Parathyroid adenoma (tissue), 2 donors: ENCODE data around the gene NCEH1.

Experiments used
- H2AFZ ChIP-seq: fragments of 300-600 bp; sonication (generic); one replicate; pipeline ENCODE4 v1.7.0; 2017; ENCODE audit warnings: antibody characterized with exemption, mild to moderate bottlenecking
- H3K27ac ChIP-seq: fragments of 300-600 bp; sonication (generic); one replicate; pipeline ENCODE4 v1.7.0; 2017
- H3K27me3 ChIP-seq: fragments of 300-600 bp; sonication (generic); one replicate; pipeline ENCODE4 v1.7.0; 2017; ENCODE audit warnings: low read length; ENCODE audit not compliant: control insufficient read depth, insufficient read depth
- H3K36me3 ChIP-seq: fragments of 300-600 bp; sonication (generic); one replicate; pipeline ENCODE4 v1.7.0; 2017; ENCODE audit warnings: low read length; ENCODE audit not compliant: control insufficient read depth, insufficient read depth
- H3K4me1 ChIP-seq: fragments of 300-600 bp; sonication (generic); one replicate; pipeline ENCODE4 v1.7.0; 2017; ENCODE audit warnings: control low read depth
- H3K4me2 ChIP-seq: fragments of 300-600 bp; sonication (generic); one replicate; pipeline ENCODE4 v1.7.0; 2017; ENCODE audit warnings: low read length
- H3K4me3 ChIP-seq: fragments of 300-600 bp; sonication (generic); one replicate; pipeline ENCODE4 v1.7.0; 2017; ENCODE audit warnings: low read depth, low read length
- H3K79me2 ChIP-seq: fragments of 300-600 bp; sonication (generic); one replicate; pipeline ENCODE4 v1.7.0; 2017; ENCODE audit warnings: control low read depth
- H3K9ac ChIP-seq: fragments of 300-600 bp; sonication (generic); one replicate; pipeline ENCODE4 v1.7.0; 2017; ENCODE audit warnings: mild to moderate bottlenecking
- H3K9me3 ChIP-seq: fragments of 300-600 bp; sonication (generic); one replicate; pipeline ENCODE4 v1.7.0; 2017; ENCODE audit warnings: low read length; ENCODE audit not compliant: control insufficient read depth
- TF ChIP-seq, protein P1 (sequence below): fragments of 300-600 bp; sonication (generic); IDR thresholded peaks from one replicate; pipeline ENCODE4 v1.7.0; 2017; ENCODE audit warnings: antibody characterized with exemption, mild to moderate bottlenecking
- donor health status: primary hyperparathyroidism.

Gene NCEH1

DNA sequence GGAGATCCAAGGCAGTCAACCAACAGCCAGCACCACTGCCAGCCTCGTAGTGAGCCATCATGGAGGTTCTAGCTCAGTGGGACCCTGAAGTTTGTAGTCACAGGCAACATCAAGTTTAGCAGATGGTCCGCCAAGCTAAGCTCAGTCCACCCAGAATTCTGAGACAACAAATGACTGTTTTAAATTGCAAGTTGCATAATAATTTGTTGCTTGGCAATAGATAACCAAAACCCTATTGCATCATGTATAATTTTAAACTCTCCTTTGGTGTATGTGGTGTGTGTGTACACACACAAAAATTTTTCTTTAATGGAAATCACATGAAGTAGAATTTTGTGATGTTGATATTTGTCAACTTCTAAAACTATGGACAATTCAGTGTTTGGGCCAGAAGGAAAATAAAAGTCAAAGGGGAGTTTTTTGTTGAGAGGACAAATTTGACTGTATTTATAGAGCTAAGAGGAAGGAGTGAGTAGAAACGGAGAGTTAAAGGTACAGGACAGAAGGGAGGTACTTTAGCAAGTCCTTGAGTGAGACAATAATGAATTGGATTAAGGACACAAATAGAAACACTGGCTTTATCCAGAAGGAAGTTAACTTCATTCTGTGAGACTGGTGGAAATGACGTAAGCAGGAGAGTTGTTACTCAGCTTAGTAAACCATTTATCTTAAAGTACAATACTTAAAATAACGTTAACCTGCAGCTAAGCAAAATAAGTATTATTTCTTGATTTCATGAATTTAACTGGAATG is 83.6 kb downstream of the NCEH1 start:
- Histone ChIP-seq H3K27ac (no peak overlapping the region), H3K36me3 (no peaks in the 10 kb centered on the region), H3K4me1 (no peaks in the 10 kb centered on the region), H3K79me2 (no peaks in the 10 kb centered on the region), H3K4me2 (no peak overlapping the region), H3K9me3 (no peaks in the 10 kb centered on the region), H2AFZ (no peak overlapping the region), H3K27me3 (no peaks in the 10 kb centered on the region), H3K4me3 (no peak overlapping the region), H3K9ac (no peak overlapping the region)
- TF ChIP-seq, protein P1, sequence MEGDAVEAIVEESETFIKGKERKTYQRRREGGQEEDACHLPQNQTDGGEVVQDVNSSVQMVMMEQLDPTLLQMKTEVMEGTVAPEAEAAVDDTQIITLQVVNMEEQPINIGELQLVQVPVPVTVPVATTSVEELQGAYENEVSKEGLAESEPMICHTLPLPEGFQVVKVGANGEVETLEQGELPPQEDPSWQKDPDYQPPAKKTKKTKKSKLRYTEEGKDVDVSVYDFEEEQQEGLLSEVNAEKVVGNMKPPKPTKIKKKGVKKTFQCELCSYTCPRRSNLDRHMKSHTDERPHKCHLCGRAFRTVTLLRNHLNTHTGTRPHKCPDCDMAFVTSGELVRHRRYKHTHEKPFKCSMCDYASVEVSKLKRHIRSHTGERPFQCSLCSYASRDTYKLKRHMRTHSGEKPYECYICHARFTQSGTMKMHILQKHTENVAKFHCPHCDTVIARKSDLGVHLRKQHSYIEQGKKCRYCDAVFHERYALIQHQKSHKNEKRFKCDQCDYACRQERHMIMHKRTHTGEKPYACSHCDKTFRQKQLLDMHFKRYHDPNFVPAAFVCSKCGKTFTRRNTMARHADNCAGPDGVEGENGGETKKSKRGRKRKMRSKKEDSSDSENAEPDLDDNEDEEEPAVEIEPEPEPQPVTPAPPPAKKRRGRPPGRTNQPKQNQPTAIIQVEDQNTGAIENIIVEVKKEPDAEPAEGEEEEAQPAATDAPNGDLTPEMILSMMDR, result no peak

DNA sequence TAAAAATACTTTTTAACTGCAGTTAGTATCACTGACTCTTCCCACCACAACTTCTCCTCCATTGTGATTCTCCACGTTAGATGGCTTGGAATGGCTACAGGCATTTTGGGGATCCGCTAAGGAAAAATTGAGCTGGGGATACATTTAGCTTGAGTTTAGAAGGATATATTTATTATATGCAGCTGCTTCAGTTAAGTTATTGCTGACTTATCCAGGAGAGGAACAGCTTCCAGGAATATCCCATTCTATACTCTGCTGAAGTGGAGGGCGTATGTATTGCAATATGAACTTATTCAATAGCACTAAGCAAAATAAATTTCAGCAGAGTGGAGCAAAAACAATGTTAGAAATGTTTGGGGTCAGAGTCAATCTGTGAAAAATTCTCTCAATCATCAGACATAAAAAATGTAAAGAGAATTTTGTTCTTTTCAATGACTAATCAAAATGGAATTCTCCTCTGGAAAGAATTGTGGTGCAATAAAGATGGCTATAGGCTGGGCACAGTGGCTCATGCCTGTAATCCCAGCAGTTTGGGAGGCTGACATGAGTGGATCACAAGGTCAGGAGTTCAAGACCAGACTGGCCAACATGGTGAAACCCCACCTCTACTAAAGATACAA is 84.7 kb downstream of the NCEH1 start:
- Histone ChIP-seq H3K4me1 (no peaks in the 10 kb centered on the region), H3K27ac (no peak overlapping the region), H3K9ac (no peak overlapping the region), H3K9me3 (no peaks in the 10 kb centered on the region), H3K4me2 (no peak overlapping the region), H2AFZ (no peak overlapping the region), H3K27me3 (no peaks in the 10 kb centered on the region), H3K36me3 (no peaks in the 10 kb centered on the region), H3K4me3 (no peak overlapping the region), H3K79me2 (no peaks in the 10 kb centered on the region)
- TF ChIP-seq, protein P1, result no peak

DNA sequence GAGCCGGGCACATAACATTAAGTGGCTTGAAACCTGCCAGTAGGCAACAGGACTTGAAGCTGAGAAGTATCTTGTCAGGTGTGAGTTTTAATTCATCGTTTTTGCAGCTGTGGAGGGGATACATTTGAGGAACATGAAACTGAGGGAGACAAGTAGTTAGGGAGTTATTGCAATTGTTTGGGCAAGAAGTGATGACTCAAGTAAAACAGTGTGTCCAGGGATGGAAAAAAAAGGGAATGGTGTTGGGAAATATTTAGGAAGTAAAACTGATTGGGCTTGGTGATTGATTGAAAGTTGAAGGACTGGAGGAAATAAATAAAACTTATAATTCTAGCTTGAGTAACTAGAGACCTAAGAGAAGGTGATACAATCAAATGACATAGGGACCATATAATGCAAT is 85.5 kb downstream of the NCEH1 start:
- Histone ChIP-seq H3K27ac (no peak overlapping the region), H3K9ac (no peak overlapping the region), H3K4me3 (no peak overlapping the region), H3K36me3 (no peaks in the 10 kb centered on the region), H2AFZ (no peak overlapping the region), H3K27me3 (no peaks in the 10 kb centered on the region), H3K9me3 (no peaks in the 10 kb centered on the region), H3K79me2 (no peaks in the 10 kb centered on the region), H3K4me2 (no peak overlapping the region), H3K4me1 (no peaks in the 10 kb centered on the region)
- TF ChIP-seq, protein P1, result no peak

DNA sequence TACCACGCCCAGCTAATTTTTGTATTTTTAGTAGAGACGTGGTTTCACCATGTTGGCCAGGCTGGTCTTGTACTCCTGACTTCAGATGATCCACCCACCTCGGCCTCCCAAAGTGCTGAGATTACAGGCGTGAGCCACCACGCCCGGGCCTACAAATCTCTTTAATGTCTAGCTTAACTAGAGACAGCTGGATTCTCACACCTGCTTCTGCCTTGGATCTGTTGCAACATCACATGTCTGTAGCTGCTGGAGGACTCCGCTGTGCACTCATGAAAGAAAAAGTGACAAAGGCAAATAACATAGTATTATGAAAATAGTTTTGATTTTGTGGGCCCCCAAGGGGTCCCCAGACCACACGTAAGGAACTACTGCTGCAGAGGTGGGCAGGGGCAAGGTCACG is 85.9 kb downstream of the NCEH1 start:
- H3K27ac ChIP-seq, result no peak overlapping the region
- no peaks in the 10 kb centered on the region for H3K9me3 ChIP-seq
- H3K9ac ChIP-seq, result no peak overlapping the region

More for the DNA sequence above, 85.9 kb downstream of the NCEH1 start:
- TF ChIP-seq, protein P1, result no peak
- H3K4me3 ChIP-seq, result no peak overlapping the region
- H3K4me2 ChIP-seq, result no peak overlapping the region
- H2AFZ ChIP-seq, result no peak overlapping the region
- H3K36me3 ChIP-seq, result no peaks in the 10 kb centered on the region
- H3K79me2 ChIP-seq, result no peaks in the 10 kb centered on the region
- H3K4me1 ChIP-seq, result no peaks in the 10 kb centered on the region
- H3K27me3 ChIP-seq, result no peaks in the 10 kb centered on the region
